ENCODE measurements around the gene NCKAP5. TPM values are rescaled to one million over a fixed set of nuclear protein-coding genes. Genes with fewer than 3 reads are reported as not detected.
A peak's percentile ranks its signal among the peaks of the same experiment; 100 is the strongest.

NCKAP5 gene
- total RNA-seq, 6 donors from 2014 or later = 22.1 to 51.1 (median 41.4) TPM

GRCh38 chr2:133581010-133581760, 12.9 kb upstream of the NCKAP5 start:
- ATAC-seq (ENCODE audit: low FRiP score in 2 of 2) = peak in 1 of 2 donors; percentile 54
- H3K4me1 ChIP-seq = peaks cover 0 to 15% (median 2%) of the 10 kb centered on the region in 4 donors
- no peak overlapping the region for H3K27ac ChIP-seq
- TF ChIP-seq POLR2A (IDR thresholded peaks at IDR 0.05) (no peak), EP300 (IDR thresholded peaks at IDR 0.05) (no peak), POLR2AphosphoS5 (IDR thresholded peaks at IDR 0.05) (no peak)
- TF ChIP-seq, protein P1, sequence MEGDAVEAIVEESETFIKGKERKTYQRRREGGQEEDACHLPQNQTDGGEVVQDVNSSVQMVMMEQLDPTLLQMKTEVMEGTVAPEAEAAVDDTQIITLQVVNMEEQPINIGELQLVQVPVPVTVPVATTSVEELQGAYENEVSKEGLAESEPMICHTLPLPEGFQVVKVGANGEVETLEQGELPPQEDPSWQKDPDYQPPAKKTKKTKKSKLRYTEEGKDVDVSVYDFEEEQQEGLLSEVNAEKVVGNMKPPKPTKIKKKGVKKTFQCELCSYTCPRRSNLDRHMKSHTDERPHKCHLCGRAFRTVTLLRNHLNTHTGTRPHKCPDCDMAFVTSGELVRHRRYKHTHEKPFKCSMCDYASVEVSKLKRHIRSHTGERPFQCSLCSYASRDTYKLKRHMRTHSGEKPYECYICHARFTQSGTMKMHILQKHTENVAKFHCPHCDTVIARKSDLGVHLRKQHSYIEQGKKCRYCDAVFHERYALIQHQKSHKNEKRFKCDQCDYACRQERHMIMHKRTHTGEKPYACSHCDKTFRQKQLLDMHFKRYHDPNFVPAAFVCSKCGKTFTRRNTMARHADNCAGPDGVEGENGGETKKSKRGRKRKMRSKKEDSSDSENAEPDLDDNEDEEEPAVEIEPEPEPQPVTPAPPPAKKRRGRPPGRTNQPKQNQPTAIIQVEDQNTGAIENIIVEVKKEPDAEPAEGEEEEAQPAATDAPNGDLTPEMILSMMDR (IDR thresholded peaks at IDR 0.05) = no peak
- H3K9me3 ChIP-seq = no peaks in the 10 kb centered on the region
- H3K27me3 ChIP-seq = no peaks in the 10 kb centered on the region
- no peak for DNase-seq
- no peaks in the 10 kb centered on the region for H3K36me3 ChIP-seq
- WGBS, 2 donors = 22 to 33% methylated on average over 1 of the region's 1 CpG
- no peak overlapping the region for H3K4me3 ChIP-seq

- peaks cover 0 to 15% (median 2%) of the 10 kb centered on the region in 4 donors for H3K4me1 ChIP-seq
- ATAC-seq (ENCODE audit: low FRiP score in 2 of 2) = no peak
- no peak overlapping the region for H3K27ac ChIP-seq
- WGBS, 2 donors = 50 to 62% methylated on average over 1 of the region's 1 CpG
- H3K9me3 ChIP-seq = no peaks in the 10 kb centered on the region
- no peak overlapping the region for H3K4me3 ChIP-seq
- H3K27me3 ChIP-seq = no peaks in the 10 kb centered on the region
- no peaks in the 10 kb centered on the region for H3K36me3 ChIP-seq
- TF ChIP-seq EP300 (IDR thresholded peaks at IDR 0.05) (no peak), POLR2AphosphoS5 (IDR thresholded peaks at IDR 0.05) (no peak), POLR2A (IDR thresholded peaks at IDR 0.05) (no peak)
- TF ChIP-seq, protein P1 (IDR thresholded peaks at IDR 0.05) = no peak
- no peak for DNase-seq
Observed at GRCh38 chr2:133579274-133579673, 11.0 kb upstream of the NCKAP5 start.

DNA sequence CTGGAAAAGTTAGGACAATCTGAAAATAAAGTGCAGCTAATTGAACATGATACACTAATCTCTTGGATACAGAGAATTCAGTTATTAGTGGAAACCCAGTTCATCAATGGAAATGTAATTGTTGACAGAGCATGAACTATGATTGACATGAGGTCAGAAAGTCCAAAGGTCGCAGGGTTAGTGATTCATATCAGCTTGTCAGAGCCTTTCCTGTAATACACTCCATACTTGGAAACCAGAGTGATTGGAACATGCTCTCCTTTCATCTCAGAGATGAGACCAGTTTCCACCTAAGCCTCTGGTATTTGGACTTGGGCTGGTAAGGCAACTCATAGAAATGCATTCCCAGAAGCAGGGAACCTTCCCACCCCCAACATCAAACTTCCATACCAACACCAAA, 8.5 kb upstream of the NCKAP5 start:
- no peak for ATAC-seq (ENCODE audit: low FRiP score in 2 of 2)
- Histone ChIP-seq H3K4me3 (no peak overlapping the region), H3K9me3 (no peaks in the 10 kb centered on the region), H3K27me3 (no peaks in the 10 kb centered on the region), H3K36me3 (no peaks in the 10 kb centered on the region), H3K27ac (no peak overlapping the region), H3K4me1 (peaks cover 0 to 15% (median 2%) of the 10 kb centered on the region in 4 donors)
- no peak for DNase-seq
- TF ChIP-seq POLR2AphosphoS5 (IDR thresholded peaks at IDR 0.05) = no peak
- no peak for TF ChIP-seq EP300 (IDR thresholded peaks at IDR 0.05)
- TF ChIP-seq, protein P1 (IDR thresholded peaks at IDR 0.05) = no peak
- no peak for TF ChIP-seq POLR2A (IDR thresholded peaks at IDR 0.05)
- WGBS, 2 donors = 45 to 89% methylated on average over 1 of the region's 1 CpG

- ATAC-seq (ENCODE audit: low FRiP score in 2 of 2) = no peak
- Histone ChIP-seq H3K27ac (no peak overlapping the region), H3K27me3 (no peaks in the 10 kb centered on the region), H3K9me3 (no peaks in the 10 kb centered on the region), H3K4me3 (no peak overlapping the region), H3K4me1 (peaks cover 0 to 8% (median 0%) of the 10 kb centered on the region in 4 donors), H3K36me3 (no peaks in the 10 kb centered on the region)
- WGBS, 2 donors = 58 to 73% methylated on average over 1 of the region's 1 CpG
- DNase-seq = no peak
- TF ChIP-seq POLR2A (IDR thresholded peaks at IDR 0.05) (no peak), POLR2AphosphoS5 (IDR thresholded peaks at IDR 0.05) (no peak), EP300 (IDR thresholded peaks at IDR 0.05) (no peak)
- TF ChIP-seq, protein P1 (IDR thresholded peaks at IDR 0.05) = no peak
Observed at GRCh38 chr2:133574620-133575019, 6.4 kb upstream of the NCKAP5 start.

DNA sequence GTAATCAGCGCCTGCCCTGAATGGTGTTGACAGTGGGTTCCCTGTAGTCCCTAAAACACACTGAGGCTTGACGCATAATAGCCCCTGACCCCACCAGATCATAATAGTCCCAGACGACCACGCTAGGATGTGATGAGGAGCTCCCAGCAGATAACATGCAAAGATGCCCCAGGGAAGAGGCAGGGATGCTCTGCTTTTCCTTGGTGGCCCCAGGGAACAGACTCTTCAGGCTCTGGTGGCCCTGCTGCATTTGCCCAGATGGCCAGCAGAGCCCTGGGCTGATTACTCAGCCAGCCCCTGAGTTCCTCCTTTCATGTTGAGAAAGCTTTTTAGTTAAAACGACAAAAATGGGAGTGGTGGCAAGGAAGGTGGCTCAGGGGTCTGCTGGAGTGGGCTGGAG, 5.9 kb upstream of the NCKAP5 start:
- Histone ChIP-seq H3K4me3 (no peak overlapping the region), H3K27ac (no peak overlapping the region), H3K36me3 (no peaks in the 10 kb centered on the region), H3K4me1 (peaks cover 0 to 3% (median 0%) of the 10 kb centered on the region in 4 donors), H3K27me3 (no peaks in the 10 kb centered on the region), H3K9me3 (no peaks in the 10 kb centered on the region)
- ATAC-seq (ENCODE audit: low FRiP score in 2 of 2) = no peak
- no peak for DNase-seq
- WGBS, 2 donors = 76 to 81% methylated on average over 5 of the region's 5 CpGs
- TF ChIP-seq POLR2A (IDR thresholded peaks at IDR 0.05) = no peak
- TF ChIP-seq, protein P1 (IDR thresholded peaks at IDR 0.05) = no peak
- no peak for TF ChIP-seq EP300 (IDR thresholded peaks at IDR 0.05)
- TF ChIP-seq POLR2AphosphoS5 (IDR thresholded peaks at IDR 0.05) = no peak

Data from upper lobe of left lung (tissue), 6 donors.